ENCODE data around the gene TCP11L2. TPM values are rescaled to one million over a fixed set of nuclear protein-coding genes. Genes with fewer than 3 reads are reported as not detected.

The TCP11L2 gene
- total RNA-seq, 1 donor: 25.0 TPM

GRCh38 chr12:106303202-106303820 is 778 bp downstream of the TCP11L2 start:
- TF ChIP-seq, protein P1, sequence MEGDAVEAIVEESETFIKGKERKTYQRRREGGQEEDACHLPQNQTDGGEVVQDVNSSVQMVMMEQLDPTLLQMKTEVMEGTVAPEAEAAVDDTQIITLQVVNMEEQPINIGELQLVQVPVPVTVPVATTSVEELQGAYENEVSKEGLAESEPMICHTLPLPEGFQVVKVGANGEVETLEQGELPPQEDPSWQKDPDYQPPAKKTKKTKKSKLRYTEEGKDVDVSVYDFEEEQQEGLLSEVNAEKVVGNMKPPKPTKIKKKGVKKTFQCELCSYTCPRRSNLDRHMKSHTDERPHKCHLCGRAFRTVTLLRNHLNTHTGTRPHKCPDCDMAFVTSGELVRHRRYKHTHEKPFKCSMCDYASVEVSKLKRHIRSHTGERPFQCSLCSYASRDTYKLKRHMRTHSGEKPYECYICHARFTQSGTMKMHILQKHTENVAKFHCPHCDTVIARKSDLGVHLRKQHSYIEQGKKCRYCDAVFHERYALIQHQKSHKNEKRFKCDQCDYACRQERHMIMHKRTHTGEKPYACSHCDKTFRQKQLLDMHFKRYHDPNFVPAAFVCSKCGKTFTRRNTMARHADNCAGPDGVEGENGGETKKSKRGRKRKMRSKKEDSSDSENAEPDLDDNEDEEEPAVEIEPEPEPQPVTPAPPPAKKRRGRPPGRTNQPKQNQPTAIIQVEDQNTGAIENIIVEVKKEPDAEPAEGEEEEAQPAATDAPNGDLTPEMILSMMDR (IDR thresholded peaks at IDR 0.05; ENCODE audit: insufficient read depth, low read depth, low read length): no peak
- DNase-seq (ENCODE audit: low read depth): peak; percentile 84
- H3K4me3 ChIP-seq (ENCODE audit: low read depth, low read length): peak overlapping the region; percentile 94

DNA sequence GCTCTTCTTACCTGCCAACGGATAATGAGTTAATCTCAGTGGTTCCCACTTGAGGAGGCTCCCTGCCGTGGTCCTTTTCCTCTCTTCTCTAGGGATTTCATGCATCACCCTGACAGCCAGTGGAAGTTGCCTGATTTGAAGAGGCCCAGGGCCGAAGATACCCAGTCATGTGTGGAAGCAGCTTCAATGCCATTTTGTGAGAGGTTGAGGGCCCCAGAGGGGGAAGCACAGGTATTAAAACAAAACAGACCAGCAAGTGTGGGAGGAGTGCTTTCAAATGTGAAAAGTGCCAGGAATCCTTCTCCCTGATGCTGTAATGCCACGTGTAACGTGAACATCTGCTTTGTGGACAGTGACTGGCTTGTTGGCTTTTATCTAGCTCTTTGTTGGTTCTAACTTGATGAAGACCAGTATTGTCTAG is 1.5 kb downstream of the TCP11L2 start:
- DNase-seq (ENCODE audit: low read depth): peak; percentile 33
- TF ChIP-seq, protein P1 (IDR thresholded peaks at IDR 0.05; ENCODE audit: insufficient read depth, low read depth, low read length): no peak
- H3K4me3 ChIP-seq (ENCODE audit: low read depth, low read length): peak overlapping the region; percentile 94

DNA sequence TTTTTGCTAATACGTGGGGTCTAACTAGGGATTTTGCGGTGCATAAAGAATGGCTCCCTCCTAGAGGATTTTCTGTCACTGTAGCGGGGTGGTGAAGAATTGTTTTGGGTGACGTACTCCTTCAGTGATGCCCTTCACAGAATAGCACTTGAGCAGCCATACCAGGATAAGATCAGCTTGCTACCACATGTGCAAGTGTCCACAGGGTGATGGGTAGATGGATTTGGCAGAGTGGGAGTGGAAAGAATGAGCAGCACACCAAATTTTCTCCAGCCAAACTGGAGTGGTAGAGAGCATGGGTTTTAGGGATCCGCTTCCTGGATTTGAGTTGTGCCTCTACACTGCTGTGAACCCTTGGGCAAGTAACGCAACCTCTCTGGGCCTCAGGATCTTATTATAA is 2.3 kb downstream of the TCP11L2 start:
- TF ChIP-seq, protein P1 (IDR thresholded peaks at IDR 0.05; ENCODE audit: insufficient read depth, low read depth, low read length): no peak
- no peak overlapping the region for H3K4me3 ChIP-seq (ENCODE audit: low read depth, low read length)
- no peak for DNase-seq (ENCODE audit: low read depth)

DNA sequence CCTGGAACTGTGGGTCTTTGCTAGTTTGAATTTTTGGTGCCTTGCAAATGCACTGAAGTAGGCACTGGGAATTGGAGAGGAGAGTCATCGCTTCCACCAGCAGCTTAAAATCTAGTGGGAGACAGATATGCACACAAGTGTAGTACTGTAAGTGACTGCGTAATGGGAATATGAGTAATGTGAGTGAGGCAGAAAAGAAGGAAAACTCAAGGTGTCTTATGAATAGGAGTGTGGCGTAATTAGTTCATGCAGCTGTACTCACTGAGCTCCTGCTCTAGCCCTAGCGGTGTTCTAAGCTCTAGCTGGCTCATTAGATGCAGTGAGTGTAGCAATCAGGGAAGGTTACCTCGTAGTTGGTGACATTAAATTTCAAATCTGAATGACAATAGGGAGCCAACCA is 2.8 kb downstream of the TCP11L2 start:
- DNase-seq (ENCODE audit: low read depth): no peak
- no peak overlapping the region for H3K4me3 ChIP-seq (ENCODE audit: low read depth, low read length)
- TF ChIP-seq, protein P1 (IDR thresholded peaks at IDR 0.05; ENCODE audit: insufficient read depth, low read depth, low read length): no peak

- TF ChIP-seq, protein P1 (IDR thresholded peaks at IDR 0.05; ENCODE audit: insufficient read depth, low read depth, low read length): no peak
- no peak for DNase-seq (ENCODE audit: low read depth)
- no peak overlapping the region for H3K4me3 ChIP-seq (ENCODE audit: low read depth, low read length)
Measured at GRCh38 chr12:106307181-106307580, 4.6 kb downstream of the TCP11L2 start.

DNA sequence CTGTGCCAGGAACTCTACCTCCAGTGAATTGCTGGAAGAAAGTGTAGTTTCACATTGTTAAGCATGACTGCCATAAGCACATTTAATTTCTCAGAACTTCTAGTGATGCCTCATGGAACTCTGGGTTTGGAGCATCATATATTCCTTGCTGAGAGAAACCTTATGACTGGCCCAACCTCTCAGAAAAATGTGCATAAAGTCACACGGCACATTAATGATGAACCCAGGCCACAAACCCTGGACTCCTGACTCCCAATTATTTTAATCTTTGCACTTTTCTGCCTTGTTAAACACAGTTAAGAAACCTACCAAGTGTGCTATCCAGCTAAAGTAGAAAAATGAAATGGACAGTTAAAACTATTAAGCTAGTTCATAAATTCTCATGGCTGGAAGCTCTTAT is 5.6 kb downstream of the TCP11L2 start:
- DNase-seq (ENCODE audit: low read depth): no peak
- TF ChIP-seq, protein P1 (IDR thresholded peaks at IDR 0.05; ENCODE audit: insufficient read depth, low read depth, low read length): no peak

GRCh38 chr12:106308611-106309010 is 6.1 kb downstream of the TCP11L2 start:
- H3K4me3 ChIP-seq (ENCODE audit: low read depth, low read length): no peak overlapping the region
- TF ChIP-seq, protein P1 (IDR thresholded peaks at IDR 0.05; ENCODE audit: insufficient read depth, low read depth, low read length): no peak
- no peak for DNase-seq (ENCODE audit: low read depth)

More for the DNA sequence above, 5.6 kb downstream of the TCP11L2 start:
- H3K4me3 ChIP-seq (ENCODE audit: low read depth, low read length): no peak overlapping the region

All from fibroblast of villous mesenchyme (primary cell).